Measurements from ENCODE around the gene TMIGD3. TPM values are rescaled to one million over a fixed set of nuclear protein-coding genes. Genes with fewer than 3 reads are reported as not detected.

Gene TMIGD3
- total RNA-seq, 1 experiment from 2014 or later: not detected

DNA sequence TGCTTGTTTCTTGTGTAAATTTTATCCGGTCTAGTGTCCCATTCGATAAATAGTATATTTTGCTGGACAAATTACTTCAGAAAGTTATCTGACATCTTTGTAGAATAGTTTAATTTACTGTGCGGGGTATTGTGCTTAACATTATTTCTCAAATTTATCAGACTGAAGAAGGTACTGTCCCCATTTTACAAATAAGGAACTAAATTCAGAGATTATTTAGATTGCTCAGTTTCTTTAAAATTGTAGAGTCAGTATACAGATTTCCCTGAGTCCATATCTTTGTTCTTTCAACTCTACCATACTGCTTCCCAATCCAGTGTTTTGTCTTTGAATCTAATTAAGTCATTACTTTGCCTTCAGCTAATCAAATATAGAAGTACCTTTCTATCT, 47.8 kb downstream of the TMIGD3 start:
- ChIA-PET POLR2A (ENCODE audit: unreplicated experiment) (no interaction called here), CTCF (no interaction called here)
- H3K4me2 ChIP-seq: no peak overlapping the region
- no peaks in the 10 kb centered on the region for H3K9me3 ChIP-seq (ENCODE audit: insufficient read depth, low read depth)
- intact Hi-C loops (cut with micrococcal nuclease; ENCODE audit: unreplicated experiment): no loop called here
- no peaks in the 10 kb centered on the region for H3K9me2 ChIP-seq (ENCODE audit: insufficient read depth)
- H2AFZ ChIP-seq: no peak overlapping the region
- DNase-seq: no peak
- peaks cover 65% of the 10 kb centered on the region for H3K36me3 ChIP-seq (ENCODE audit: low read depth)
- no peak overlapping the region for H3K4me3 ChIP-seq
- no peak overlapping the region for H3K27ac ChIP-seq
- H3K79me2 ChIP-seq (ENCODE audit: low read depth): peaks cover 44% of the 10 kb centered on the region
- no peaks in the 10 kb centered on the region for H3K27me3 ChIP-seq (ENCODE audit: insufficient read depth, low read depth)
- 0 out of 2 replicates have a peak, but pooled peaks cover under 1% of the 10 kb centered on the region for H3F3A ChIP-seq (ENCODE audit: insufficient read depth, low read depth)
- H4K20me1 ChIP-seq (ENCODE audit: insufficient read depth): peaks cover 19% of the 10 kb centered on the region; the same call in 1 of the 2 replicates
- H3K4me1 ChIP-seq (replicated peaks; ENCODE audit: insufficient read depth): peaks cover 10% of the 10 kb centered on the region
- BruUV-seq (replicated peaks): no TSS peak
- TF ChIP-seq, protein P1, sequence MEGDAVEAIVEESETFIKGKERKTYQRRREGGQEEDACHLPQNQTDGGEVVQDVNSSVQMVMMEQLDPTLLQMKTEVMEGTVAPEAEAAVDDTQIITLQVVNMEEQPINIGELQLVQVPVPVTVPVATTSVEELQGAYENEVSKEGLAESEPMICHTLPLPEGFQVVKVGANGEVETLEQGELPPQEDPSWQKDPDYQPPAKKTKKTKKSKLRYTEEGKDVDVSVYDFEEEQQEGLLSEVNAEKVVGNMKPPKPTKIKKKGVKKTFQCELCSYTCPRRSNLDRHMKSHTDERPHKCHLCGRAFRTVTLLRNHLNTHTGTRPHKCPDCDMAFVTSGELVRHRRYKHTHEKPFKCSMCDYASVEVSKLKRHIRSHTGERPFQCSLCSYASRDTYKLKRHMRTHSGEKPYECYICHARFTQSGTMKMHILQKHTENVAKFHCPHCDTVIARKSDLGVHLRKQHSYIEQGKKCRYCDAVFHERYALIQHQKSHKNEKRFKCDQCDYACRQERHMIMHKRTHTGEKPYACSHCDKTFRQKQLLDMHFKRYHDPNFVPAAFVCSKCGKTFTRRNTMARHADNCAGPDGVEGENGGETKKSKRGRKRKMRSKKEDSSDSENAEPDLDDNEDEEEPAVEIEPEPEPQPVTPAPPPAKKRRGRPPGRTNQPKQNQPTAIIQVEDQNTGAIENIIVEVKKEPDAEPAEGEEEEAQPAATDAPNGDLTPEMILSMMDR (conservative IDR thresholded peaks at IDR 0.05): no peak
- no peak for TF ChIP-seq EZH2 (IDR thresholded peaks at IDR 0.05; ENCODE audit: low read depth)

DNA sequence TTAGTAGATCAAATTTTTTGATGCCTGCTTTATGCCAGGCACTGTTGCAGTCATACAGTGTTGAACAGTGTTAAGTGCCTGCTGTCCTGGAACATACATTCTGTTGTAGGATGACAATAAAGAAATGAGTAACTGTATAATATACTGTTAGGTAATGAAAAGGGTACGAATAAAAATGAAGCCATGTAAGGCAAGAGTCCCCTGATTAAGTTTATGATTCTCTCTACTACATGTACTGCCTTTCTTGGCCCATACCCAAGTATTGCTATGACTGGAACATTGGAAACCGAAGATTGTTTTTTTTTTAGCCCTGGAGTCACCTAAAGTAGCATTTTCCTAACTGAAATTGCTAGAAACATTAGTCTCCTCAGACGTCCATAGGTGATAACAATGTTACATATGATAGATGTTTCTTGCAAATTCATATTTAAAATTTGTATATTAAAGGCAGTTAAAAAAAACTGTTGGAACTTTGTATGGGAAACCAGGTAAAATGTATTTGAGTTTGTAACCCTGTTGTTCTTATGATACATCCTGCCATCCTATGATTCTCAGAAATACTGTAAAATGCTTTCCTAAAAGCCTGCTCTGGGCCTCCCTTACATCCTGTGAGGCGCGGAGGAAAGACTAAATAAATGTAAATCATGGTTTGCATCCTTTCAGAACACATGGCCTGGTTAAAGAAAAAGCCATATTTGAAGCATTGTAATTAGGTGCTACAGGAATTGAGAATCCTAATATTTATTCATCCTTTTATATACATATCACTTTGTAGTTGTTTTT, 48.4 kb downstream of the TMIGD3 start:
- ChIA-PET CTCF (no interaction called here), POLR2A (ENCODE audit: unreplicated experiment) (no interaction called here)
- no peaks in the 10 kb centered on the region for H3F3A ChIP-seq (ENCODE audit: insufficient read depth, low read depth)
- DNase-seq: no peak
- no TSS peak for BruUV-seq (replicated peaks)
- peaks cover 63% of the 10 kb centered on the region for H3K36me3 ChIP-seq (ENCODE audit: low read depth)
- no peak overlapping the region for H3K4me3 ChIP-seq
- H2AFZ ChIP-seq: no peak overlapping the region
- no peaks in the 10 kb centered on the region for H3K27me3 ChIP-seq (ENCODE audit: insufficient read depth, low read depth)
- intact Hi-C loops (cut with micrococcal nuclease; ENCODE audit: unreplicated experiment): no loop called here
- no peak for TF ChIP-seq EZH2 (IDR thresholded peaks at IDR 0.05; ENCODE audit: low read depth)
- TF ChIP-seq, protein P1 (conservative IDR thresholded peaks at IDR 0.05): no peak
- no peaks in the 10 kb centered on the region for H3K9me2 ChIP-seq (ENCODE audit: insufficient read depth)
- H3K27ac ChIP-seq: no peak overlapping the region
- H3K4me1 ChIP-seq (replicated peaks; ENCODE audit: insufficient read depth): peaks cover 15% of the 10 kb centered on the region
- H3K9me3 ChIP-seq (ENCODE audit: insufficient read depth, low read depth): no peaks in the 10 kb centered on the region
- H3K79me2 ChIP-seq (ENCODE audit: low read depth): peaks cover 50% of the 10 kb centered on the region
- no peak overlapping the region for H3K4me2 ChIP-seq
- peaks cover 19% of the 10 kb centered on the region; the same call in 1 of the 2 replicates for H4K20me1 ChIP-seq (ENCODE audit: insufficient read depth)

DNA sequence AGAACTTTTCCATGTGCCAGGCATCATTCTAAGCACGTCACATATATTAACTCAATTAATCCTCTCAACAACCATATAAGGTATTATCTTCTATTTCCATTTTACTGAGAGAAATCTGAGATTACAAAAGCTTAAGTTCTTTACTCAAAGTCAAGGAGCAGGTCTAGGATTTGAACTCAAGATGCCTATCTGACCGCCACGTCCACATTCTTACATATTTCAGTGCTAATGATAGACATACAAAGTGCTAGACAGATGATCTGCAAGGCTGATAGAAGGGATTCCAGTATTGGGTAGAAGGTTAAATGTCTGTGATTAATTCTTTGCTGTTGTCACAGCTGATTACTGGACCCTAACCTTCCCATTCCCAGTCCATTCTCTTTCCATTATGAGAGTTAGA, 49.7 kb downstream of the TMIGD3 start:
- Histone ChIP-seq H3K9me3 (ENCODE audit: insufficient read depth, low read depth) (no peaks in the 10 kb centered on the region), H3K4me1 (replicated peaks; ENCODE audit: insufficient read depth) (peaks cover 15% of the 10 kb centered on the region), H3K9me2 (ENCODE audit: insufficient read depth) (no peaks in the 10 kb centered on the region), H3F3A (ENCODE audit: insufficient read depth, low read depth) (no peaks in the 10 kb centered on the region), H2AFZ (no peak overlapping the region), H3K27ac (no peak overlapping the region), H3K4me3 (no peak overlapping the region), H3K79me2 (ENCODE audit: low read depth) (peaks cover 61% of the 10 kb centered on the region), H4K20me1 (ENCODE audit: insufficient read depth) (peaks cover 19% of the 10 kb centered on the region; the same call in 1 of the 2 replicates), H3K4me2 (no peak overlapping the region), H3K27me3 (ENCODE audit: insufficient read depth, low read depth) (no peaks in the 10 kb centered on the region), H3K36me3 (ENCODE audit: low read depth) (peaks cover 54% of the 10 kb centered on the region)
- TF ChIP-seq EZH2 (IDR thresholded peaks at IDR 0.05; ENCODE audit: low read depth): no peak
- TF ChIP-seq, protein P1 (conservative IDR thresholded peaks at IDR 0.05): no peak
- ChIA-PET CTCF (no interaction called here), POLR2A (ENCODE audit: unreplicated experiment) (interaction anchor here (0.6 to 0.9 kb wide), 2 partner anchors 12 to 80 kb away, joined by 4 read pairs; no protein-coding TSS in a partner anchor)
- BruUV-seq (replicated peaks): no TSS peak
- intact Hi-C loops (cut with micrococcal nuclease; ENCODE audit: unreplicated experiment): no loop called here
- no peak for DNase-seq
